Measurements from ENCODE around the gene PGLYRP1. TPM values are rescaled to one million over a fixed set of nuclear protein-coding genes. Genes with fewer than 3 reads are reported as not detected.

Gene PGLYRP1
- total RNA-seq, 1 experiment from 2014 or later, result not detected

GRCh38 chr19:46063201-46063600 lies 40.3 kb upstream of the PGLYRP1 start:
- Histone ChIP-seq H3K4me3 (replicated peaks in 1 of 2; ENCODE audit: low read depth in 1 of 2, low read length in 2 of 2) (no peak overlapping the region), H3K4me1 (ENCODE audit: control insufficient read depth in 1 of 2, insufficient read depth in 2 of 2, low read length in 2 of 2) (peaks cover 12 to 15% of the 10 kb centered on the region in 2 experiments), H3K27me3 (ENCODE audit: insufficient read depth, low read length) (peaks cover 72% of the 10 kb centered on the region), H3K9me3 (ENCODE audit: control insufficient read depth in 1 of 2, insufficient read depth in 1 of 2, low read depth in 1 of 2, low read length in 2 of 2) (no peaks in the 10 kb centered on the region), H3K9ac (ENCODE audit: low read length) (no peak overlapping the region), H3K79me2 (ENCODE audit: insufficient read depth, low read length) (no peaks in the 10 kb centered on the region), H3K27ac (ENCODE audit: low read depth, low read length) (no peak overlapping the region), H3K4me2 (ENCODE audit: low read length) (no peak overlapping the region), H4K20me1 (ENCODE audit: insufficient read depth) (no peaks in the 10 kb centered on the region), H2AFZ (ENCODE audit: low read depth, low read length, poor library complexity, severe bottlenecking) (no peak overlapping the region), H3K9me2 (ENCODE audit: insufficient read depth) (no peaks in the 10 kb centered on the region), H3K36me3 (ENCODE audit: control insufficient read depth in 1 of 2, insufficient read depth in 2 of 2, low read length in 2 of 2) (no peaks in the 10 kb centered on the region)
- ATAC-seq (no peak), DNase-seq (ENCODE audit: low read depth, low spot score) (no peak)
- no peak for TF ChIP-seq SIN3A (IDR thresholded peaks at IDR 0.05; ENCODE audit: low read depth)
- no peak for TF ChIP-seq EZH2 (IDR thresholded peaks at IDR 0.05)
- TF ChIP-seq ZNF274 (IDR thresholded peaks at IDR 0.05; ENCODE audit: low read depth, low read length), result no peak
- TF ChIP-seq ZBTB33 (IDR thresholded peaks at IDR 0.05; ENCODE audit: extremely low read depth, insufficient replicate concordance, low read length), result no peak
- no peak for TF ChIP-seq JUND (IDR thresholded peaks at IDR 0.05)
- TF ChIP-seq ATF3 (IDR thresholded peaks at IDR 0.05), result no peak
- TF ChIP-seq RAD21 (IDR thresholded peaks at IDR 0.05; ENCODE audit: low read depth), result no peak
- TF ChIP-seq POLR2AphosphoS5 (IDR thresholded peaks at IDR 0.05; ENCODE audit: low read depth, low read length), result no peak
- no peak for TF ChIP-seq CEBPB (IDR thresholded peaks at IDR 0.05; ENCODE audit: low read depth)
- no peak for TF ChIP-seq ZFX (IDR thresholded peaks at IDR 0.05)
- TF ChIP-seq YY1 (IDR thresholded peaks at IDR 0.05; ENCODE audit: extremely low read depth, insufficient replicate concordance, low read depth, low read length), result no peak
- no peak for TF ChIP-seq CBX3 (IDR thresholded peaks at IDR 0.05; ENCODE audit: low read depth)
- TF ChIP-seq EGR1 (IDR thresholded peaks at IDR 0.05; ENCODE audit: low read depth), result no peak
- TF ChIP-seq ELF1 (IDR thresholded peaks at IDR 0.05; ENCODE audit: borderline replicate concordance, low read depth), result no peak
- TF ChIP-seq REST (IDR thresholded peaks at IDR 0.05; ENCODE audit: low read depth), result no peak
- no TSS peak for BruUV-seq (replicated peaks)
- ChIA-PET RAD21 (ENCODE audit: low non-redundant PET in 1 of 2, low total read pairs in 2 of 2, uncharacterized antibody in 2 of 2, unreplicated experiment in 2 of 2) (no interaction called here), POLR2A (no interaction called here), CTCF (interaction anchor here (0.9 kb wide), 1 partner anchor 35 kb away, joined by 4 read pairs; no protein-coding TSS in a partner anchor)
- intact Hi-C loops (cut with micrococcal nuclease), result no loop called here

All from HCT116 (cell line).